ENCODE data around the gene FOXN3.

Gene FOXN3

DNA sequence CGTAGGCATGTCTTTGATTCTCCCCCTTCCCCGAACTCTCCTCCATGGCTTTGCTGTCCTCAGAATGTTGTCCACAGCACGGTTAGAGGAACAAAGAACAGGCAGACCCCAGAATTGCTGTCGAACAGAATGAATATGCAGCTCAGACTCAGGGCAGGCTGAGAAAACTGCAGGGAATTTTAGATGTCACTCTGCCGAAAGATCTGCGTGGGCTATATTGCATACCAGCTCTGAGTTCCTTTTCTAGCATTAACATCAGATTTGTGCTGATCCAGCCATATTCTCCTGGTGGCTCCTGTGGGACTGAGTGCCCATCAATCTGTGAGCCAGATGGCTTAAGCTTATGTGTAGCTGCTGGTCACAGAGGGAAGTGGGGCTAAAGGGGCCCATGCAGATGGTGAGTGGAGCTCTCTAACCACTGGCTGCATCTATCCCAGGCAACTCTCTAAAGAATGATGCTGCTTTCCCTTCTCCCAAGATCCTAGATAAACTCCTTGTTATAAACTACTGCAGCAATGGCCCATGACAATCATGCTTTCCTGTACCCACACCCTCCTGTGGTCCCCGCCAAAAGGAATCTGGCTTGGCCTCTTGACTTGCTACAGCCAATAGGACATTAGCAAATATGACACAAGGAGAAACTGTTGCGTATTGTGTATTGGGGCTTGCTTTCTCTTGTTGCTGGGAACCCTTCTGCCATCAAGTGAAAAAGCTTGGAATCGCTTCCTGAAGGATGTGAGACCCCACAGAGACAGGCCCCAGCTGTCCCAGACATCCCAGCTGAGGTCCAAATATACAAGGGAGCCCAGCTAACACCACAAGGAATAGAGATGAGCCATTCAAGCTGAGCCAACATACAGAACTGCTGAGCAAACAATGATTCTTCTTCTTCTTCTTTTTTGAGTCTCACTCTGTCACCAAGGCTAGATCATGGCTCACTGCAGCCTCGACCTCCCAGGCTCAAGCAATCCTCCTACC, 101.3 kb downstream of the FOXN3 start:
- H3K27ac ChIP-seq (ENCODE audit: low read depth, low read length) = no peak overlapping the region
- no peaks in the 10 kb centered on the region for H3K36me3 ChIP-seq (ENCODE audit: control insufficient read depth, insufficient read depth, low read length)
- H3K9ac ChIP-seq (ENCODE audit: low read length) = no peak overlapping the region
- no peak overlapping the region for H2BK120ac ChIP-seq (ENCODE audit: low read depth, low read length)
- H3K23ac ChIP-seq (ENCODE audit: low read length) = no peak overlapping the region
- H4K5ac ChIP-seq (ENCODE audit: low read length) = no peak overlapping the region
- H2AK5ac ChIP-seq (ENCODE audit: low read length) = no peak overlapping the region
- no peak overlapping the region for H3K4me2 ChIP-seq (ENCODE audit: low read length)
- peaks cover 25% of the 10 kb centered on the region for H3K79me2 ChIP-seq (ENCODE audit: control insufficient read depth, insufficient read depth, low read length)
- no peak for DNase-seq
- no peak overlapping the region for H2BK5ac ChIP-seq (ENCODE audit: low read length)
- H3K18ac ChIP-seq (ENCODE audit: low read length) = no peak overlapping the region
- H2BK15ac ChIP-seq (replicated peaks; ENCODE audit: low read depth) = no peak overlapping the region
- H3K4ac ChIP-seq (ENCODE audit: low read depth, low read length) = no peak overlapping the region
- H3K4me3 ChIP-seq (ENCODE audit: low read length) = no peak overlapping the region
- no peak overlapping the region for H3K56ac ChIP-seq (ENCODE audit: low read length)
- no CpG with 5 or more reads among the region's 10 CpGs for WGBS (ENCODE audit: extremely low coverage, insufficient coverage, low lambda C conversion rate)
- H3K79me1 ChIP-seq (ENCODE audit: low read length) = peaks cover 21% of the 10 kb centered on the region
- no peak overlapping the region for H4K8ac ChIP-seq (ENCODE audit: low read depth, low read length)
- peaks cover 6% of the 10 kb centered on the region for H3K4me1 ChIP-seq (ENCODE audit: control insufficient read depth, low read depth, low read length)
- H3K27me3 ChIP-seq (ENCODE audit: insufficient read depth, low read length, poor library complexity) = no peaks in the 10 kb centered on the region

DNA sequence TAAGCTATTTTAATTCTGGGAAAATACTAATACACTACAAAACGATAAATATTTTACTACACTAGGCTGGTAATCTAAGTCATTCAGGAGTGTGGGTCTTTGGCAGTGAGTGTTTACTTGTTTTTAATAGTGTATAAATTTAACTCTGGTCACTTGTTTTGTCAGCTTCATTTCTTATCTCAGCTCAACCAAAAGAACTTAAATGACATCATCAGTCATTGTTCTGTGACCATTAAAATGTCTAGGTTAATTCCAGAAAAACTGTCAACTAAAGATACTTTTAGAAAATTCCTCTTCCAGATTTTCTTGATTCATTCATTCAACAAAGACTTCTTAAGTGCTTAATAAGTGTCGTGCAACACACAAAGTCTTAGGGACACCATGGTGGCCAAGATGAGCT, 102.8 kb downstream of the FOXN3 start:
- no CpG with 5 or more reads among the region's 2 CpGs for WGBS (ENCODE audit: extremely low coverage, insufficient coverage, low lambda C conversion rate)
- H3K4me2 ChIP-seq (ENCODE audit: low read length) = no peak overlapping the region
- H4K8ac ChIP-seq (ENCODE audit: low read depth, low read length) = no peak overlapping the region
- peaks cover 27% of the 10 kb centered on the region for H3K79me2 ChIP-seq (ENCODE audit: control insufficient read depth, insufficient read depth, low read length)
- no peak overlapping the region for H3K4me3 ChIP-seq (ENCODE audit: low read length)
- DNase-seq = no peak
- H3K79me1 ChIP-seq (ENCODE audit: low read length) = peaks cover 20% of the 10 kb centered on the region
- no peak overlapping the region for H3K23ac ChIP-seq (ENCODE audit: low read length)
- no peak overlapping the region for H3K27ac ChIP-seq (ENCODE audit: low read depth, low read length)
- no peak overlapping the region for H4K5ac ChIP-seq (ENCODE audit: low read length)
- peaks cover 11% of the 10 kb centered on the region for H3K4me1 ChIP-seq (ENCODE audit: control insufficient read depth, low read depth, low read length)
- no peak overlapping the region for H2BK120ac ChIP-seq (ENCODE audit: low read depth, low read length)
- no peak overlapping the region for H2BK5ac ChIP-seq (ENCODE audit: low read length)
- no peak overlapping the region for H3K9ac ChIP-seq (ENCODE audit: low read length)
- no peaks in the 10 kb centered on the region for H3K27me3 ChIP-seq (ENCODE audit: insufficient read depth, low read length, poor library complexity)
- H2AK5ac ChIP-seq (ENCODE audit: low read length) = no peak overlapping the region
- H2BK15ac ChIP-seq (replicated peaks; ENCODE audit: low read depth) = no peak overlapping the region
- no peak overlapping the region for H3K4ac ChIP-seq (ENCODE audit: low read depth, low read length)
- no peaks in the 10 kb centered on the region for H3K36me3 ChIP-seq (ENCODE audit: control insufficient read depth, insufficient read depth, low read length)
- H3K56ac ChIP-seq (ENCODE audit: low read length) = no peak overlapping the region
- H3K18ac ChIP-seq (ENCODE audit: low read length) = no peak overlapping the region

GRCh38 chr14:89312932-89313331, 104.1 kb downstream of the FOXN3 start:
- H3K4me2 ChIP-seq (ENCODE audit: low read length) = no peak overlapping the region

DNA sequence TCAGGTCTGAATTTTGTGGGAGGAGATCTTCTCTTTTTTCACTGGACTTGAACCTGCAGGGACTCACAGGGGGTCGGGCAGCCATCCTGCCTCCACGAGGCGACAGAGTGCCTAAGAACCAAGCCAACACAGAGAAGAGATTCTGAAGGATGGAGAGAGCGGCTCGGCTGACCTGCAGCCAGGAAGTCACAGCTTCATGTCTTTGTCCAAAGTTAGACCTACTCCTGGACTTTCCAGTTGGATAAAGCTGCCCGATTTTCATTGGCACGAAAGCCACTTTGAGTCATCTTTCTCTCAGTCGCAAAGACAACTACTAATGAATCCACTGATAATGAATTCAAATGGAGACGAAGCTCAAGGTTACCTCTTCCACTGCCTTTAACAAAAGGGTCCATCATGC, 106.8 kb downstream of the FOXN3 start:
- Histone ChIP-seq H3K4me2 (ENCODE audit: low read length) (no peak overlapping the region), H3K56ac (ENCODE audit: low read length) (no peak overlapping the region), H2BK120ac (ENCODE audit: low read depth, low read length) (no peak overlapping the region), H3K9ac (ENCODE audit: low read length) (no peak overlapping the region), H3K36me3 (ENCODE audit: control insufficient read depth, insufficient read depth, low read length) (no peaks in the 10 kb centered on the region), H3K27ac (ENCODE audit: low read depth, low read length) (no peak overlapping the region), H2BK5ac (ENCODE audit: low read length) (no peak overlapping the region), H3K4me1 (ENCODE audit: control insufficient read depth, low read depth, low read length) (peaks cover 5% of the 10 kb centered on the region), H3K4ac (ENCODE audit: low read depth, low read length) (no peak overlapping the region), H3K79me2 (ENCODE audit: control insufficient read depth, insufficient read depth, low read length) (peaks cover 23% of the 10 kb centered on the region), H3K79me1 (ENCODE audit: low read length) (peaks cover 13% of the 10 kb centered on the region), H3K4me3 (ENCODE audit: low read length) (no peak overlapping the region), H3K27me3 (ENCODE audit: insufficient read depth, low read length, poor library complexity) (no peaks in the 10 kb centered on the region), H3K18ac (ENCODE audit: low read length) (no peak overlapping the region), H4K5ac (ENCODE audit: low read length) (no peak overlapping the region), H2AK5ac (ENCODE audit: low read length) (no peak overlapping the region), H3K23ac (ENCODE audit: low read length) (no peak overlapping the region), H2BK15ac (replicated peaks; ENCODE audit: low read depth) (no peak overlapping the region), H4K8ac (ENCODE audit: low read depth, low read length) (no peak overlapping the region)
- no peak for DNase-seq
- no CpG with 5 or more reads among the region's 9 CpGs for WGBS (ENCODE audit: extremely low coverage, insufficient coverage, low lambda C conversion rate)

More at GRCh38 chr14:89312932-89313331, 104.1 kb downstream of the FOXN3 start:
- Histone ChIP-seq H3K4me3 (ENCODE audit: low read length) (no peak overlapping the region), H4K5ac (ENCODE audit: low read length) (no peak overlapping the region), H2BK120ac (ENCODE audit: low read depth, low read length) (no peak overlapping the region), H3K4me1 (ENCODE audit: control insufficient read depth, low read depth, low read length) (peaks cover 11% of the 10 kb centered on the region), H3K56ac (ENCODE audit: low read length) (no peak overlapping the region), H3K18ac (ENCODE audit: low read length) (no peak overlapping the region), H3K79me2 (ENCODE audit: control insufficient read depth, insufficient read depth, low read length) (peaks cover 24% of the 10 kb centered on the region), H2AK5ac (ENCODE audit: low read length) (no peak overlapping the region), H3K23ac (ENCODE audit: low read length) (no peak overlapping the region), H3K27ac (ENCODE audit: low read depth, low read length) (no peak overlapping the region), H3K79me1 (ENCODE audit: low read length) (peaks cover 13% of the 10 kb centered on the region), H2BK5ac (ENCODE audit: low read length) (no peak overlapping the region), H4K8ac (ENCODE audit: low read depth, low read length) (no peak overlapping the region), H3K4ac (ENCODE audit: low read depth, low read length) (no peak overlapping the region), H3K27me3 (ENCODE audit: insufficient read depth, low read length, poor library complexity) (no peaks in the 10 kb centered on the region), H3K36me3 (ENCODE audit: control insufficient read depth, insufficient read depth, low read length) (no peaks in the 10 kb centered on the region), H3K9ac (ENCODE audit: low read length) (no peak overlapping the region), H2BK15ac (replicated peaks; ENCODE audit: low read depth) (no peak overlapping the region)
- DNase-seq = no peak
- no CpG with 5 or more reads among the region's 5 CpGs for WGBS (ENCODE audit: extremely low coverage, insufficient coverage, low lambda C conversion rate)

- H3K79me1 ChIP-seq (ENCODE audit: low read length) = peaks cover 13% of the 10 kb centered on the region
- no peak overlapping the region for H2BK5ac ChIP-seq (ENCODE audit: low read length)
- no peak overlapping the region for H2BK15ac ChIP-seq (replicated peaks; ENCODE audit: low read depth)
- H3K23ac ChIP-seq (ENCODE audit: low read length) = no peak overlapping the region
- no peak overlapping the region for H2AK5ac ChIP-seq (ENCODE audit: low read length)
- no peak overlapping the region for H3K4me2 ChIP-seq (ENCODE audit: low read length)
- H4K8ac ChIP-seq (ENCODE audit: low read depth, low read length) = no peak overlapping the region
- no peak overlapping the region for H3K27ac ChIP-seq (ENCODE audit: low read depth, low read length)
- H3K4ac ChIP-seq (ENCODE audit: low read depth, low read length) = no peak overlapping the region
- H4K5ac ChIP-seq (ENCODE audit: low read length) = no peak overlapping the region
- H3K56ac ChIP-seq (ENCODE audit: low read length) = no peak overlapping the region
- no peaks in the 10 kb centered on the region for H3K36me3 ChIP-seq (ENCODE audit: control insufficient read depth, insufficient read depth, low read length)
- H3K9ac ChIP-seq (ENCODE audit: low read length) = no peak overlapping the region
- H2BK120ac ChIP-seq (ENCODE audit: low read depth, low read length) = no peak overlapping the region
- H3K79me2 ChIP-seq (ENCODE audit: control insufficient read depth, insufficient read depth, low read length) = peaks cover 23% of the 10 kb centered on the region
- H3K4me3 ChIP-seq (ENCODE audit: low read length) = no peak overlapping the region
- H3K4me1 ChIP-seq (ENCODE audit: control insufficient read depth, low read depth, low read length) = peaks cover 5% of the 10 kb centered on the region
- WGBS (ENCODE audit: extremely low coverage, insufficient coverage, low lambda C conversion rate) = no CpG with 5 or more reads among the region's 11 CpGs
- no peak overlapping the region for H3K18ac ChIP-seq (ENCODE audit: low read length)
- H3K27me3 ChIP-seq (ENCODE audit: insufficient read depth, low read length, poor library complexity) = no peaks in the 10 kb centered on the region
- DNase-seq = no peak
These were observed 107.3 kb downstream of the FOXN3 start for GRCh38 chr14:89309670-89310177.
